Activated naive CD8-positive, alpha-beta T cell treated with anti-CD3 and anti-CD28 coated beads, Interleukin-2, amount 50 U/mL, for 16 hours (primary cell): ENCODE data around the gene CUL4A.
A peak's percentile ranks its signal among the peaks of the same experiment; 100 is the strongest.

Experiments used
- DNase-seq: peaks from one replicate; pipeline ENCODE4 v3.0.0-alpha.2; 2020; ENCODE audit warnings: low read depth, low spot score

CUL4A gene

DNA sequence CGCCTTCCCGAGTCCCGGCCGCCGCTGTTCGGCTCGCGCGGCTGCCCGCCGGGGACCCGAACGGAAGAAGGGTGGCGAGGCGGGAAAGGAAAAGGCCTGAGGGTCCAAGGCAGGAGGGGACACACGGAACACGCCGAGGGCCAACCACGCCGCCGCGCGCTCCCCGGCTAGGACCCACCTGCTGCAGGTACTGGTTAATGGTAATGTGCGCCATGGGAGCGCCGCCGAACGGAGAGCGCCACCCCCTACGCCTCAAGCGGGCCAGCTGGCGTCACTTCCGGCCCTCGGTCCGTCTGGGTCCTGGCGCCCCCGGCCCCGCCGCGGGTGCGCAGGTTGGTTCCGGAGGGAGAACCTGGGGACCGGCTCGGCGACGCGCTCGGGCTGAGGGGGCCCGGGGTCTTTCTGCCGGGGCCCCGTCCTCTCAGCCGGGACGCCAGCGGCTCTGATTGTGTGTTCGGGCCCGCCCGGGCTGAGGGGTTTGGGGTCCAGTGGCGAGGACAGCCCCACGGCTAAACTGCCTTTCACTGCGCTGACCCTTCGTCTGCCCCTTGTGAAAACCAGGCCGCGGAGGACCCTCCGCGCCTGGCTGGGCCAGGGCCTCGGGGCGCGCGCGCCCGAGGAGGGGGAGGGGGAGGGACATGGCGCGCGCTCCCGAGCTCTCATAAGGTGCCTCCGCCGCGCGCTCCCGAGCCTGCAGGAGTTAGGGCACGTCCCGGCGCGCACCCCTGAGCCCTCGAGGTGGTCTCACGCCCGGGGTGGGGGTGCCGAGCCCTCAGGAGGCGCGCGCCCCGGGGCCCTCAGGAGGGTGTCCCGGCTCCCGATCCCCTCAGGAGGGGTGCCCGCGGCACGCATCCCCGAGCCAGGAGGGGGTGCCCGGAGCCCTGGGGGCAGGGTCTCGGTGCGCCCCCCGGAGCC lies 735 bp upstream of the CUL4A start, which contains the start of gene PCID2:
TSS of gene PCID2 (minus strand) at position 249 of the 915 bp plus-strand sequence. CDS start at position 214, 35 bp downstream.
- peak; percentile 80 for DNase-seq

DNA sequence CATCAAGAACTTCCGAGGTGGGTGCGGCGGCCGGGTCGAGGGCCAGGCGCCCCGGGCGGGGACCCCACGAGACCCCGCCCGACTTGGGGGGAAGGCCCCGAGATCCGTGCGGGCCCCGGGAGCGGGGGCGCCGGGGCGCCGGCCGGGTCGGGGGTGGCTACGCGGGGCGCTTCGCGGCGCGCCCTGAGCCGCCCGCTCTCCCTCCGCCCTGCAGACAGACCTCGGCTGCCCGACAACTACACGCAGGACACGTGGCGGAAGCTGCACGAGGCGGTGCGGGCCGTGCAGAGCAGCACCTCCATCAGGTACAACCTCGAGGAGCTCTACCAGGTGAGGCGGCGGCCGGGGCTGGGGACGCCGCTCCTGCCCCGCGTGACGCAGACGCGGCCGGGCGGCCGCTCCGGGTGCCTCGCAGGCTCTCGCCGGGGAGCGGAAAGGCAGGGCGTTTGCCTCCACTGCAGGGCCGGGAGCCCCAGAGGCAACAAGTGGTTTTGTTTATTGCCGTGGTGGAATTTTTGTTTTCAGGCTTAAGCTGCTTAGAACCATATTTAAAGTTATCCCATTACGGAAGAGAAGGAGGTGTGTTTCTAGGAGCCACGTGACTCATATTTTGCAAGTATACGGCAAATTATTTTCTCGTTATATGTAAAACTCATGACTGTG lies 477 bp downstream of the CUL4A start:
- DNase-seq: peak; percentile 46

- no peak for DNase-seq
Measured at GRCh38 chr13:113210833-113211232, 1.4 kb downstream of the CUL4A start.

GRCh38 chr13:113211774-113212173 lies 2.4 kb downstream of the CUL4A start:
- no peak for DNase-seq

DNA sequence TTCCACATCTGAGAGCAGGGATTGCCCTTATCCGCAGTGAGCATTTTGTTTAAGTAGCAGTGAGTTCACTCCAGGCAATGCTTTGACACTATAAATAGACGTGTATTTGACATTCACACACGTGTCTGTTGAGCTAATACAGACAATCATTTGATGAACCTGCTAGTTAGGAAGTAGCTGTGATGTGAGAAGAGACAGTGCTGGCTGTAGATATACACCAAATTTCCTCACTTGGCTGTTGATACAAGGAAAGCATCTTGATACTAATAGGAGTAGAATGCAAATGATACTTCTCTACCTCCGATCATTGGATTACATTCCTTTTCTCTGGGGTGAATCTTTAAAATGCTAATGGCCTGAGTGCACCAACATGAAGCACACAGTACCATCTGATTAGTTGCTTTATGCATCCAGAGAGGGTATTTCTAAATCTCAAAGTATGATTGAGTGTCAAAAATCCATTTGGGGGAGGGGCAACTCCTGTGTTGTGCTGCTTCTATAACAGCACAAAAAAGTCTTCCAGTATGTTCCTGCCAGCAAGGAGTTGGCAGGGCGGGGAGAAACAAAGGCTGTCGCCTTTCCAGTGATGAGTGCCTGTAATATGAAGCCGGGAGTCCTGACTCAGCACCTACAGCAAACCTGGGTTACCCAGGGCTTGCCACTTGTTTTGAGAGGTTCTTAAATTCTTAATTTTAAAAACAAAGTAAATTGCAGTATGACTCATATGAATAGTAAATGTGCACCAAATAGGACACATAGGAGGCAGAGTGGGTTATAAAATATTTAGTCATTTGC lies 7.0 kb downstream of the CUL4A start:
- DNase-seq: no peak

GRCh38 chr13:113218586-113218985 lies 9.2 kb downstream of the CUL4A start:
- DNase-seq: no peak

DNA sequence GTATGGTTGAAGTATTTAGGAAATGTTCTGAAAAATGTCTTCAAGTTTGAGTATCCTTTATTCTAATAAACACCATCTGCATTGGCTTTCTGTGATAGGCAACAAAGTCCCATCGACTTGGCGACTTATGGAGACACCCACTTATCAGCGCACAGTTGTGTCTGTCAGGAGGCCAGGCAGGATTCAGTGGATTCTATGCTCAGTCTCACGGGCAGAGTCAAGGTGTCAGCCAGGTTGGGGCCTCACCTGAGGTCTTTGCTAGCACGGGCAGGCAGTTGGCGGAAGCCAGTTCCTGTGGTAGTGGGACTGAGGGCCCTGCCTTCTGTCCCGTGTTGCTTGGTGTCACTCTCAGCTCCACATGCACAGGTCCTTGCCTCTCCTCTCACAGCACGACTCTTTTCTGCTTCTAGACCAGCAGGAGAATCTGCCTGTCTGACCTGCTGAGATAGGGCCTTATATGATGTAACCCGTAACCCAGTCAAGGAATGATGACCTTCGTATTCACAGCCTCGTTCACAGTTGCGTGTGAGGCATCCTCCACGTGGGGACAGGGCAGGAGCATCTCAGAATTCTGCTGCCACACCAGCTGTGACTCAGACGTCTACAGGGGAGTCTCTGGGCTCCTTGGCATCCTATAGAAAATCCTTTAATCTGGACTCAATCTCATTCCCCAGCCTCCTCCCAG lies 10.0 kb downstream of the CUL4A start:
- no peak for DNase-seq

DNA sequence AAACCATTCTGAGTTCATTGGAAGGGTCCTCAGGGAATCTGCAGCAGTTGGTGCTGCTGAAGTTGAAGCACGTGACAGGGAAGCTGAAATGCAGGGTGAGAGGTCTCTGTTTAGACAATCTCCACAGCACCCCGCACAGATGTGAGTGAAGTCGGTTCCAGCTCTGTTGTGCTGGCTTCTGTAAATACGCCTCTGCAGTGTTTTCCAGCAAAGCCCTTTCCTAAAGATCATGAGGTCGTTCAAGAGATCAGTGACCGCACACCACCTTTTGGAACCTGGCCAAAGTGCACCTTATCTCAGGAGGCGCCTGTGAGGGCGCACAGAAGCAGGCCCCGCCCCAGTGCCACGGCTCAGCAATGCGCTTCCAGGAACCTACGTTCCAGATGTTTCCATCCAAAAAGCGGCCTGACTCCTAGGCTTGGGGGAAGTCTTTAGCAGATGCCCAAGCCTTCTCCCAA lies 10.8 kb downstream of the CUL4A start:
- DNase-seq: no peak

DNA sequence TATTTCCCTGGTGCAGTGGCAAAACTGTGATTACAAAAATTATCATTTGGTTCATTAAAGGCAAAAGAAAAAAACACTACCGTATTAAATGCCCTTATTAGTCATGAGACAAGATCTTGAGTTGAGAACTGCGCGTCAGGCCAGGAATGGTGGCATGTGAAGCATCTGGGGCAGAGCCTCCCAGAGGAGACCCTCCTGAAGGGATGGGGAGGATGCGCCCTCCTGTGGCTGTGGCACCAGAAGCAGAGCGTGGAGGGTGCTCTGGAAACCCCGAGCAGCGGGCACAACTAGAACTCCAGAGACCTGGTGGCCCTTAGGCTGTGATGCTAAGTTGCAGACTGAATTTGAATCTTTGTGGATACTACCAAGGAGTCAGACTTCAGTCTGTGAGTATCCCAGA lies 11.5 kb downstream of the CUL4A start:
- no peak for DNase-seq

DNA sequence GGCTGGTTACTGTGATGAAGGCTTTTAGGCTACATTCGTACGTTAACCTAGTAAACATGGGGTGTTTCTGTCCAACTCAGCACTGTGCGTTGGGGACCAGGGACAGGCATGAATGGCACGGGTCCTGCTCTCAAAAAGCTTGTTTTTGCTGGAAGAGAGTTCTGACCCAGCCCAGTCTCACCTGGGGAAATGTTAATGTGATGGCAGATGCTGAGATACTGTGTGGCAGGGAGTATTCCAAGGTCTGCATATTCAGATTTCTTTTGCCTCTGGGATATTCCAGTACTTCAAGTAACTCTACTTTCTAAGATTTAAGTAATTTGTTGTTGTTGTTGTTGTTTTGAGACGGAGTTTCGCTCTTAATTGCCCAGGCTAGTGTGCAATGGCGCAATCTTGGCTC lies 13.7 kb downstream of the CUL4A start:
- no peak for DNase-seq

GRCh38 chr13:113224486-113224885 lies 15.1 kb downstream of the CUL4A start:
- no peak for DNase-seq

- no peak for DNase-seq
Measured at GRCh38 chr13:113225515-113225914, 16.1 kb downstream of the CUL4A start.

DNA sequence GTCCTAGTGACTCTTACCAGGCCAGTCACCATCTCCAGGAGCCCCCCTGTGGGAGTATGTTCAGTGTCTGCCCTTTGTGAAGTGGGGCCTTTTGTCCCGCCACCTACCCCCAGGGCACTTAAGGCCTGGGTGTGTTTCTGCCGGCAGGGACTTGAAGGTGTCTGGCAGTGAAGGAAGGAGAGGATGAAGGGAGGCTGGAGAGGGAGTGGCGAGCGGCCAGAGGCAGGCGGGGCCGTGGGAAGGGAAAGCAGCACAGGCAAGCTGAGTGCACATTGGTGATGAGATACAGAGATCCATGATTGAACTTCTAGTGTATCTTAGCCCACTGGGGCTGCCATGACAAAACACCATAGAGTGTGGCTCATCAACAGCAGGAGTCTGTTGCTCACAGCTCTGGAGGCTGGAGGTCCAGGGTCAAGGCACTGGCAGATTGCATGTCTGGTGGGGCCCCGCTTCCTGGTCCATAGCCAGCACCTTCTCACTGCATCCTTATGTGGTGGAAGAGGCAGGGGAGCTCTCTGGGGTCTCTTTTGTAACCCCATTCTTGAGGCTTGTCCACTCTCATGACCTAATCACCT lies 17.5 kb downstream of the CUL4A start:
- no peak for DNase-seq

GRCh38 chr13:113229161-113229560 lies 19.7 kb downstream of the CUL4A start:
- no peak for DNase-seq

- no peak for DNase-seq
Measured at GRCh38 chr13:113229791-113230190, 20.4 kb downstream of the CUL4A start.

- DNase-seq: no peak
Measured at GRCh38 chr13:113231306-113232207, 22.1 kb downstream of the CUL4A start.

DNA sequence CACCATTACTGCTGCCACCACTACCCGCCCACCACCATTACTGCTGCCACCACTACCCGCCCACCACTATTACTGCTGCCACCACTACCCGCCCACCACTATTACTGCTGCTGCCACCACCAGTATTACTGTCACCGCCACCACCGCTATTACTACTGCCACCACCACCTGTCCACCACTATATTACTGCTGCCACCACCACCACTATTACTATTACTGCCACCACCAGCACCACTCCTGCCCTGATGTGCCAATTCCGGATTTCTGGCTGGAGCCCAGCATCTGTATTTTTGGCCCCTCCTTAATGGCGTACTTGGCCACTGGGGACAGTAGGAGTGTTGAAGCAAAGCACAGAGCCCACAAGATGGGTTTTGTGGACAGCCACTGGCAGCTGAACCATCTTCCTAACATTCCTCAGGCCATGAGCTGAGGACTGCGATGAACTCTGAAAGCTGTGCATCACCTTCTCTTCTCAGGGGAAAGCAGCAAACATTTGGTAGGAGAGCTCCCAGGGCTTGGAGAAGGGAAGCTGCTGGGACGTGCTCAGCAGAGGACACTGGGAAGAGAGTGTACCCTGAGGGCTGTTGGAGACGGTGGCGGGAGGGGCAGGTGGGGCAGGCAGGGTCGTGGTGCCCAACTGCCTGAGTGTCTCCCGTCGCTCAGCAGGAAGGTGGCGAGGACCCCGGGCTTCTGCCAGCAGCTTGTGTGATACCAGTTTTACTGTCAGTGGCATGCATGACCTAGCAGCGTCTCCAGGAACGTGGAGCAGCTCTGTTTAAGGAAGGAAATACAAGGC lies 23.0 kb downstream of the CUL4A start:
- DNase-seq: no peak

GRCh38 chr13:113233101-113233500 lies 23.7 kb downstream of the CUL4A start:
- DNase-seq: no peak

GRCh38 chr13:113238536-113238935 lies 29.1 kb downstream of the CUL4A start:
- DNase-seq: no peak
